HepG2 (cell line): ENCODE data around the gene CPM. TPM values are rescaled to one million over a fixed set of nuclear protein-coding genes. Genes with fewer than 3 reads are reported as not detected.
A peak's percentile ranks its signal among the peaks of the same experiment; 100 is the strongest.

ENCODE experiments used
- ATAC-seq: fragments of 200-7000 bp; cut with Tn5 transposase; 3 replicates; pipeline ENCODE4 v1.9.1; 2020; ENCODE audit warnings: mild to moderate bottlenecking, moderate library complexity
- BruUV-seq: library from RNA; stranded (reverse); fragments of 400-500 nt; replicated peaks from 2 replicates; lab custom pipeline; 2021; lab: Mats Ljungman, UMichigan
- CTCF ChIA-PET: fragments of 300-600 bp; formaldehyde crosslinking; extraction: SDS; loops from one replicate; lab custom pipeline; 2021; ENCODE audit warnings: low total read pairs, inconsistent platforms, low intra/inter-chr PET ratio; lab: Yijun Ruan, JAX
- POLR2A ChIA-PET: fragments of 350-600 bp; sonication (Branson Sonifier 250); formaldehyde crosslinking; loops from one replicate; lab custom pipeline; 2020; ENCODE audit warnings: antibody characterized with exemption, inconsistent platforms; lab: Yijun Ruan, JAX
- DNase-seq: peaks from one replicate; pipeline ENCODE4 v3.0.0-alpha.2; 2015; ENCODE audit warnings: low spot score
- FAIRE-seq: peaks from 3 replicates; lab custom pipeline; 2011; peaks lifted over from hg19 to GRCh38; lab: Jason Lieb, UNC
- H2AFZ ChIP-seq: one replicate; pipeline ENCODE4 v1.6.1; 2011; ENCODE audit warnings: low read length, inconsistent platforms
- H3K27ac ChIP-seq: fragments of 300-600 bp; 3 replicates; pipeline ENCODE4 v1.8.0; 2011; ENCODE audit warnings: mixed run types, mild to moderate bottlenecking, mixed read lengths, low read length, inconsistent platforms; ENCODE audit not compliant: insufficient read depth; ENCODE audit errors: extremely low read length
- H3K27me3 ChIP-seq, 2 experiments: fragments of 200-600 bp in 1 of 2; 2 replicates in 1 of 2; 3 replicates in 1 of 2; pipeline versions ENCODE4 v1.6.0 to v1.8.0; 2011; ENCODE audit warnings: low read length in 2 of 2, mild to moderate bottlenecking in 2 of 2, moderate library complexity in 2 of 2, inconsistent platforms in 1 of 2; ENCODE audit not compliant: insufficient read depth in 2 of 2, control insufficient read depth in 1 of 2
- H3K36me3 ChIP-seq, 2 experiments: fragments of 200-600 bp in 1 of 2; replicated peaks in 1 of 2; 2 replicates in 1 of 2; 3 replicates in 1 of 2; pipeline versions ENCODE4 v1.5.1 to v1.8.0; 2011; ENCODE audit warnings: low read length in 2 of 2, inconsistent platforms in 1 of 2; ENCODE audit not compliant: insufficient read depth in 2 of 2, control insufficient read depth in 1 of 2
- H3K4me1 ChIP-seq: 2 replicates; pipeline ENCODE4 v1.5.1; 2012; ENCODE audit warnings: low read length, inconsistent platforms; ENCODE audit not compliant: insufficient read depth
- H3K4me2 ChIP-seq: 2 replicates; pipeline ENCODE4 v1.6.0; 2011; ENCODE audit warnings: low read depth, low read length, inconsistent platforms
- H3K4me3 ChIP-seq, 3 experiments: fragments of 200-600 bp in 1 of 3; sonication (generic), shearing (Covaris generic) in 1 of 3; replicated peaks in 1 of 3; 2 replicates each; pipeline ENCODE4 v1.5.1; 2011 to 2016; ENCODE audit warnings: low read length in 3 of 3, inconsistent platforms in 2 of 3, low read depth in 2 of 3, mild to moderate bottlenecking in 2 of 3, control low read depth in 1 of 3, mixed read lengths in 1 of 3; ENCODE audit not compliant: insufficient read depth in 1 of 3
- H3K79me2 ChIP-seq: one replicate; pipeline ENCODE4 v1.6.1; 2011; ENCODE audit warnings: low read length, inconsistent platforms; ENCODE audit not compliant: insufficient read depth
- H3K9ac ChIP-seq: 2 replicates; pipeline ENCODE4 v1.6.0; 2011; ENCODE audit warnings: mild to moderate bottlenecking, low read depth, low read length, inconsistent platforms; ENCODE audit not compliant: insufficient read depth
- H3K9me3 ChIP-seq: 2 replicates; pipeline ENCODE4 v1.5.1; 2012; ENCODE audit warnings: mild to moderate bottlenecking, low read length
- H4K20me1 ChIP-seq: 2 replicates; pipeline ENCODE4 v1.6.0; 2011; ENCODE audit warnings: inconsistent platforms, mild to moderate bottlenecking, low read length, moderate library complexity; ENCODE audit not compliant: insufficient read depth
- AGO2 ChIP-seq: fragments of 200-400 bp; formaldehyde crosslinking; optimal IDR thresholded peaks from 2 replicates; pipeline ENCODE3; 2017; ENCODE audit warnings: mild to moderate bottlenecking, low read depth, low read length, moderate library complexity
- DMTF1 ChIP-seq: sonication (generic); formaldehyde crosslinking; IDR thresholded peaks from 2 replicates; pipeline ENCODE4 v1.4.0; 2020; ENCODE audit warnings: mild to moderate bottlenecking, missing genetic modification reagents
- NKX3-1 ChIP-seq: sonication (generic); formaldehyde crosslinking; IDR thresholded peaks from 2 replicates; pipeline ENCODE4 v1.5.0; 2020; ENCODE audit warnings: missing genetic modification reagents
- POLR2A ChIP-seq, 2 experiments: IDR thresholded peaks; 2 replicates each; pipeline ENCODE4 v1.6.1; 2011; ENCODE audit warnings: low read depth in 2 of 2, low read length in 2 of 2, mild to moderate bottlenecking in 1 of 2, moderate library complexity in 1 of 2; ENCODE audit not compliant: insufficient read depth in 1 of 2
- POLR2AphosphoS2 ChIP-seq: IDR thresholded peaks from 2 replicates; pipeline ENCODE4 v1.6.1; 2011; ENCODE audit warnings: low read depth, low read length, improper control_type of control experiment
- POLR2G ChIP-seq: fragments of 200-400 bp; formaldehyde crosslinking; IDR thresholded peaks from 2 replicates; pipeline ENCODE4 v1.6.1; 2018; ENCODE audit warnings: mild to moderate bottlenecking, low read depth, low read length, moderate library complexity
- PRDM15 ChIP-seq: sonication (generic); formaldehyde crosslinking; IDR thresholded peaks from 2 replicates; pipeline ENCODE4 v1.4.0; 2020; ENCODE audit warnings: missing genetic modification reagents
- RBFOX2 ChIP-seq: fragments of 200-400 bp; formaldehyde crosslinking; IDR thresholded peaks from 2 replicates; pipeline ENCODE4 v1.6.1; 2017; ENCODE audit warnings: low read depth, mild to moderate bottlenecking, low read length
- RBM22 ChIP-seq: fragments of 200-400 bp; formaldehyde crosslinking; optimal IDR thresholded peaks from 2 replicates; pipeline ENCODE3; 2017; ENCODE audit warnings: mild to moderate bottlenecking, low read length, moderate library complexity
- RXRB ChIP-seq: IDR thresholded peaks from 2 replicates; pipeline ENCODE4 v1.6.1; 2016; ENCODE audit warnings: borderline replicate concordance, missing genetic modification reagents, missing compliant biosample characterization
- SMYD3 ChIP-seq: sonication (generic); formaldehyde crosslinking; IDR thresholded peaks from 2 replicates; pipeline ENCODE4 v1.8.1; 2023; ENCODE audit warnings: mild to moderate bottlenecking, missing genetic modification reagents
- ZBTB8A ChIP-seq: sonication (generic); formaldehyde crosslinking; IDR thresholded peaks from 2 replicates; pipeline ENCODE4 v1.4.0; 2020; ENCODE audit warnings: mild to moderate bottlenecking, low read depth, missing genetic modification reagents, borderline replicate concordance
- ZNF383 ChIP-seq: sonication (generic); formaldehyde crosslinking; IDR thresholded peaks from 2 replicates; pipeline ENCODE4 v1.4.0; 2020; ENCODE audit warnings: missing genetic modification reagents, mild to moderate bottlenecking, borderline replicate concordance
- ZNF550 ChIP-seq: sonication (generic); formaldehyde crosslinking; IDR thresholded peaks from 2 replicates; pipeline ENCODE4 v1.4.0; 2020; ENCODE audit warnings: mild to moderate bottlenecking, missing genetic modification reagents, borderline replicate concordance
- ZNF557 ChIP-seq: sonication (generic); formaldehyde crosslinking; IDR thresholded peaks from 2 replicates; pipeline ENCODE4 v1.4.0; 2020; ENCODE audit warnings: missing genetic modification reagents
- WGBS: methylation state at CpG from one replicate; pipeline ENCODE4 v1.1.6; 2017; ENCODE audit warnings: low lambda C conversion rate; 5-methylcytosine and 5-hydroxymethylcytosine counted together
- in situ Hi-C: cut with HindIII; loops from 2 replicates; pipeline ENCODE4 v1.10.0; 2017; ENCODE audit warnings: low pct_unique_long_range_greater_than_20kb; ENCODE audit not compliant: extremely low pct_ligation_motif_present
- intact Hi-C: fragments of 100-400 bp; cut with micrococcal nuclease; formaldehyde crosslinking; loops from one replicate; pipeline ENCODE4 v1.10.0; 2022; ENCODE audit not compliant: unreplicated experiment
- polyA plus RNA-seq, 8 experiments: library from polyadenylated mRNA; depleted of rRNA in 3 of 8; stranded (reverse) in 7 of 8; unstranded in 1 of 8; fragments of >200 nt; fragmentation: Illumina TruSeq in 4 of 8; extraction: Trizol in 4 of 8; gene quantifications; 2 replicates each; pipeline versions ENCODE4 v1.2.1 to v1.2.3, GENCODE V29; 2011 to 2016; ENCODE audit warnings: low read depth in 4 of 8, missing spikeins in 1 of 8, mixed read lengths in 1 of 8; ENCODE audit not compliant: insufficient read depth in 1 of 8
- total RNA-seq, 5 experiments: library from RNA; depleted of rRNA; stranded (reverse); fragments of >200 nt; fragmentation: Illumina TruSeq; extraction: Trizol; gene quantifications; 2 replicates each; pipeline ENCODE4 v1.2.3, GENCODE V29; 2016; ENCODE audit warnings: low read depth in 1 of 5

The CPM gene
- total and polyA plus RNA-seq, 2 of the 13 experiments (the other 11 are each of a cell fraction or from before 2014, with no cell fraction given): not detected

GRCh38 chr12:68831751-68832503 is 101.0 kb downstream of the CPM start (continued):
- TF ChIP-seq POLR2AphosphoS2: no peak
- TF ChIP-seq ZNF557 (CRISPR knock-in tag): no peak
- TF ChIP-seq NKX3-1 (CRISPR knock-in tag): no peak
- peak; percentile 26 for TF ChIP-seq AGO2
- TF ChIP-seq RXRB (CRISPR knock-in tag): no peak

GRCh38 chr12:68831272-68831671 is 101.7 kb downstream of the CPM start:
- CTCF ChIA-PET: no interaction called here
- H3K27me3 ChIP-seq: no peaks in the 10 kb centered on the region
- intact Hi-C loops: no loop called here
- peaks cover 9% of the 10 kb centered on the region; the same call in 1 of the 2 replicates for H3K4me1 ChIP-seq
- ATAC-seq (peak; percentile 40), DNase-seq (no peak), FAIRE-seq (no peak)
- 92% methylated on average over 6 of the region's 6 CpGs for WGBS
- no peak overlapping the region for H3K4me3 ChIP-seq
- H3K36me3 ChIP-seq: peaks cover 14 to 57% of the 10 kb centered on the region in 2 experiments
- in situ Hi-C loops: no loop called here
- BruUV-seq: no TSS peak
- POLR2A ChIA-PET: interaction anchor here (1.0 to 3.0 kb wide), 6 partner anchors 8 to 85 kb away, joined by 3 to 14 read pairs (median 4); partner anchors contain the start of genes MDM2 and SLC35E3
- H4K20me1 ChIP-seq: peaks cover 40% of the 10 kb centered on the region
- no peak overlapping the region for H3K4me2 ChIP-seq
- no peak overlapping the region for H2AFZ ChIP-seq
- no peak overlapping the region for H3K27ac ChIP-seq
- no peak overlapping the region for H3K9ac ChIP-seq
- peak; percentile 48; the same call in 1 of the 2 replicates for TF ChIP-seq RBFOX2
- TF ChIP-seq DMTF1 (CRISPR knock-in tag): no peak
- TF ChIP-seq AGO2: peak; percentile 65
- no peak for TF ChIP-seq ZNF550 (CRISPR knock-in tag)
- TF ChIP-seq PRDM15 (CRISPR knock-in tag): no peak
- no peak for TF ChIP-seq ZNF383 (CRISPR knock-in tag)
- no peak for TF ChIP-seq SMYD3 (CRISPR knock-in tag)
- no peak for TF ChIP-seq ZBTB8A (CRISPR knock-in tag)
- peak; percentile 41; the same call in 1 of the 2 replicates for TF ChIP-seq POLR2G
- peak in 1 of 2 experiments; percentile 19; a peak in 1 of 4 replicates for TF ChIP-seq POLR2A (IDR thresholded peaks at IDR 0.05; ENCODE audit: insufficient read depth in 1 of 2, low read depth in 2 of 2, low read length in 2 of 2)
- peak; percentile 93 for TF ChIP-seq RBM22
- H3K79me2 ChIP-seq: peaks cover 16% of the 10 kb centered on the region
- no peaks in the 10 kb centered on the region for H3K9me3 ChIP-seq
